Fibroblast of lung (primary cell): Measurements from ENCODE around the gene GRK5. TPM values are rescaled to one million over a fixed set of nuclear protein-coding genes. Genes with fewer than 3 reads are reported as not detected.

Experiments
- DNase-seq, 2 donors: peaks; one replicate each; pipeline versions ENCODE4 v3.0.0 to v3.0.0-alpha.2; 2010; ENCODE audit warnings: low read depth in 2 of 2
- H2AFZ ChIP-seq: 2 replicates; pipeline ENCODE4 v1.5.1; 2012; ENCODE audit warnings: low read length, control low read depth, inconsistent platforms
- H3K27ac ChIP-seq: 2 replicates; pipeline ENCODE4 v1.5.1; 2011; ENCODE audit warnings: low read length, control low read depth; ENCODE audit not compliant: insufficient read depth
- H3K27me3 ChIP-seq: 2 replicates; pipeline ENCODE4 v1.5.1; 2011; ENCODE audit warnings: mild to moderate bottlenecking, low read length; ENCODE audit not compliant: control insufficient read depth, insufficient read depth
- H3K36me3 ChIP-seq: 2 replicates; pipeline ENCODE4 v1.5.1; 2011; ENCODE audit warnings: low read length; ENCODE audit not compliant: control insufficient read depth, insufficient read depth
- H3K4me1 ChIP-seq: 2 replicates; pipeline ENCODE4 v1.5.1; 2011; ENCODE audit warnings: low read length; ENCODE audit not compliant: control insufficient read depth, insufficient read depth; ENCODE audit errors: extremely low read depth
- H3K4me2 ChIP-seq: 2 replicates; pipeline ENCODE4 v1.5.1; 2011; ENCODE audit warnings: low read length, control low read depth; ENCODE audit not compliant: insufficient read depth; ENCODE audit errors: extremely low read depth
- H3K4me3 ChIP-seq, 4 experiments: fragments of 200-600 bp in 1 of 4; sonication (generic) in 1 of 4; replicated peaks in 1 of 4; 2 replicates each; pipeline ENCODE4 v1.5.1; 2011 to 2016; ENCODE audit warnings: low read length in 4 of 4, low read depth in 3 of 4, mild to moderate bottlenecking in 3 of 4, control low read depth in 2 of 4, inconsistent platforms in 1 of 4, mixed read lengths in 1 of 4; ENCODE audit not compliant: insufficient read depth in 1 of 4; ENCODE audit errors: control extremely low read depth in 1 of 4
- H3K79me2 ChIP-seq: 2 replicates; pipeline ENCODE4 v1.5.1; 2012; ENCODE audit warnings: mild to moderate bottlenecking, low read length, inconsistent platforms; ENCODE audit not compliant: control insufficient read depth, insufficient read depth
- H3K9ac ChIP-seq: 2 replicates; pipeline ENCODE4 v1.5.1; 2011; ENCODE audit warnings: mild to moderate bottlenecking, low read length, control low read depth; ENCODE audit not compliant: insufficient read depth
- H3K9me3 ChIP-seq: 2 replicates; pipeline ENCODE4 v1.5.1; 2012; ENCODE audit warnings: low read depth, low read length; ENCODE audit not compliant: control insufficient read depth, insufficient read depth
- H4K20me1 ChIP-seq: 2 replicates; pipeline ENCODE4 v1.5.1; 2011; ENCODE audit warnings: low read length; ENCODE audit not compliant: control insufficient read depth, insufficient read depth; ENCODE audit errors: extremely low read depth
- EZH2 ChIP-seq: IDR thresholded peaks from 2 replicates; pipeline ENCODE4 v1.5.1; 2012; ENCODE audit warnings: low read length, control low read depth, mild to moderate bottlenecking; ENCODE audit errors: missing control alignments
- polyA plus RNA-seq, 2 donors: library from polyadenylated mRNA; depleted of rRNA in 1 of 2; stranded (reverse) in 1 of 2; unstranded in 1 of 2; fragments of >200 nt; gene quantifications; 2 replicates each; pipeline ENCODE4 v1.2.1, GENCODE V29; 2011 to 2012; ENCODE audit warnings: missing spikeins in 1 of 2
- total RNA-seq: library from RNA; depleted of rRNA; stranded (reverse); fragments of >200 nt; gene quantifications from 2 replicates; pipeline ENCODE4 v1.2.1, GENCODE V29; 2014
- TF ChIP-seq, protein P1 (sequence below), 2 donors: IDR thresholded peaks in 1 of 2; conservative IDR thresholded peaks in 1 of 2; 1 replicate in 1 of 2; 2 replicates in 1 of 2; pipeline ENCODE4 v1.5.1; 2011 to 2012; ENCODE audit warnings: low read length in 2 of 2, control low read depth in 1 of 2, inconsistent platforms in 1 of 2, low read depth in 1 of 2, mild to moderate bottlenecking in 1 of 2

Gene GRK5
- total and polyA plus RNA-seq, 2 donors (not counting 1 experiment from before 2014, with no cell fraction given): 24.1 to 90.3 TPM

DNA sequence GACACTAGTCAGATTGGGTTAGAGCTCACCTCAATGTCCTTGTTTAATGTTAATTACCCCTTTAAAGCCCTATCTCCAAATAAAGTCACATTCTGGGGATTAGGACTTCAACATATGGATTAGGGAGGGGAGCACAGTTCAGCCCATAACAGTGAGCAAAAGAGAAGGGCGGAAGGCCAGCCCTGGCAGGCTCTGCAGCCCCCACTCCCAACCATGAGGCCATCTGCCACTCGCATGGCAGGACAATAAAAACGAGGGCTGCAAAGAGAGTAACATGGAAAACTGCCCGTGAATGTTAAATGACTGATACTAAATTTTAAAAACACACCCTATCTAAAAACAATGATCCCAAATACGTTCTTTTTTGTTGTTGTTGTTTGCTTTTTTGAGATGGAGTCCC, 296.4 kb downstream of the GRK5 start:
- no peak overlapping the region for H3K4me2 ChIP-seq
- no peak for DNase-seq
- no peak overlapping the region for H2AFZ ChIP-seq
- no peaks in the 10 kb centered on the region for H3K79me2 ChIP-seq
- peaks cover 7% of the 10 kb centered on the region for H3K36me3 ChIP-seq
- no peak for TF ChIP-seq EZH2
- TF ChIP-seq, protein P1, sequence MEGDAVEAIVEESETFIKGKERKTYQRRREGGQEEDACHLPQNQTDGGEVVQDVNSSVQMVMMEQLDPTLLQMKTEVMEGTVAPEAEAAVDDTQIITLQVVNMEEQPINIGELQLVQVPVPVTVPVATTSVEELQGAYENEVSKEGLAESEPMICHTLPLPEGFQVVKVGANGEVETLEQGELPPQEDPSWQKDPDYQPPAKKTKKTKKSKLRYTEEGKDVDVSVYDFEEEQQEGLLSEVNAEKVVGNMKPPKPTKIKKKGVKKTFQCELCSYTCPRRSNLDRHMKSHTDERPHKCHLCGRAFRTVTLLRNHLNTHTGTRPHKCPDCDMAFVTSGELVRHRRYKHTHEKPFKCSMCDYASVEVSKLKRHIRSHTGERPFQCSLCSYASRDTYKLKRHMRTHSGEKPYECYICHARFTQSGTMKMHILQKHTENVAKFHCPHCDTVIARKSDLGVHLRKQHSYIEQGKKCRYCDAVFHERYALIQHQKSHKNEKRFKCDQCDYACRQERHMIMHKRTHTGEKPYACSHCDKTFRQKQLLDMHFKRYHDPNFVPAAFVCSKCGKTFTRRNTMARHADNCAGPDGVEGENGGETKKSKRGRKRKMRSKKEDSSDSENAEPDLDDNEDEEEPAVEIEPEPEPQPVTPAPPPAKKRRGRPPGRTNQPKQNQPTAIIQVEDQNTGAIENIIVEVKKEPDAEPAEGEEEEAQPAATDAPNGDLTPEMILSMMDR (conservative IDR thresholded peaks at IDR 0.05 in 1 of 2, IDR thresholded peaks at IDR 0.05 in 1 of 2; ENCODE audit: low read depth in 1 of 2, low read length in 2 of 2): no peak
- H3K9me3 ChIP-seq: no peaks in the 10 kb centered on the region
- no peak overlapping the region for H3K4me3 ChIP-seq
- no peaks in the 10 kb centered on the region for H3K27me3 ChIP-seq
- H4K20me1 ChIP-seq: no peaks in the 10 kb centered on the region
- H3K4me1 ChIP-seq: no peaks in the 10 kb centered on the region
- no peak overlapping the region for H3K27ac ChIP-seq
- H3K9ac ChIP-seq: no peak overlapping the region

DNA sequence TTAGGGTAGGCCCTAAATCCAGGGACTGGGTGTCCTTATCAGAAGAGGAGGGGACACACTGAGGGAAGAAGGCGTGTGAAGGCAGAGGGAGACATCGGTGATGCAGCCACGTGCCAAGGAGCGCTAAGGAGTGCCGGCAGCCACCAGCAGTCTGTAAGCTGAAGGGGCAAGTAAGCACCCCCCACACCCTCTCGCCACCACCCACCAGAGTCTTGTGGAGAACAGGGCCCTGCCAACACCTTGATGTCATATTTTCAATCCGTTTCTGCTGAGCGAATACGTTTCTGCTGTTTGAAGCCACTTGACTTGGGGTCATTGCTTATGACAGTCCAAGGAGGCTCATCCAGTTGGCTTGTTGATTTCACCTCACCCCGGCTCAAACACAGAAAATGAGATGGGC, 297.3 kb downstream of the GRK5 start:
- no peak overlapping the region for H3K27ac ChIP-seq
- H3K9me3 ChIP-seq: no peaks in the 10 kb centered on the region
- no peaks in the 10 kb centered on the region for H3K79me2 ChIP-seq
- peaks cover 4% of the 10 kb centered on the region for H3K36me3 ChIP-seq
- no peak overlapping the region for H3K4me3 ChIP-seq
- no peaks in the 10 kb centered on the region for H3K27me3 ChIP-seq
- TF ChIP-seq EZH2: no peak
- TF ChIP-seq, protein P1 (conservative IDR thresholded peaks at IDR 0.05 in 1 of 2, IDR thresholded peaks at IDR 0.05 in 1 of 2; ENCODE audit: low read depth in 1 of 2, low read length in 2 of 2): no peak
- H3K4me2 ChIP-seq: no peak overlapping the region
- H4K20me1 ChIP-seq: no peaks in the 10 kb centered on the region
- no peak for DNase-seq
- no peak overlapping the region for H3K9ac ChIP-seq
- H2AFZ ChIP-seq: no peak overlapping the region
- no peaks in the 10 kb centered on the region for H3K4me1 ChIP-seq

DNA sequence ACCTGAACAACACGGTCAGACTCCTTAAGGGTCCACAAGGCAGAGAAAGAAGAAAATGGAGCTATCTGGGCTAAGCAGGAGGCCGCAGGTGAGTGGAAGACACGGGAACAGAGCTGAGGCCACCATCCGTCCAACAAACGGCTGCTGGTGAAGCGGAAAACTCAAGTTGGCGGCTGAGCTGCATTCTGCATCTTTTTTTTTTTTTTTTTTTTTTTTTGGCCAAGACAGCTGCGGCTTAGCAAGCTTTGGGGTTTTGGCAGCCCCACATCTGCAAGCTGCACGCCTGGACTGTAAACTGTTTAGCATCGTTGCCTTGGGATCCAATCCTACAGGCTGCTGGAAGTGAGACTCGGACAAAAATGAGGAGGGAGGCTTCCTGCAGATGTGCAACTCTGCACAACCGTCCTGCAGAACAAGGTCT, 297.8 kb downstream of the GRK5 start:
- Histone ChIP-seq H3K4me2 (peak overlapping the region; percentile 25), H4K20me1 (no peaks in the 10 kb centered on the region), H3K79me2 (no peaks in the 10 kb centered on the region), H3K4me1 (no peaks in the 10 kb centered on the region), H3K27me3 (no peaks in the 10 kb centered on the region), H3K27ac (no peak overlapping the region), H3K36me3 (peaks cover 7% of the 10 kb centered on the region), H2AFZ (no peak overlapping the region), H3K9me3 (no peaks in the 10 kb centered on the region), H3K9ac (no peak overlapping the region), H3K4me3 (no peak overlapping the region)
- no peak for TF ChIP-seq EZH2
- TF ChIP-seq, protein P1 (conservative IDR thresholded peaks at IDR 0.05 in 1 of 2, IDR thresholded peaks at IDR 0.05 in 1 of 2; ENCODE audit: low read depth in 1 of 2, low read length in 2 of 2): no peak
- peak in 1 of 2 donors; percentile 80 for DNase-seq

Other genes with a start within 250 kb of the GRK5 start
- gene NANOS1, start 177.9 kb upstream of the GRK5 start, total RNA-seq: 1.0 and 1.2 TPM in 2 replicates
- gene NANOS1, start 177.9 kb upstream of the GRK5 start, polyA plus RNA-seq: 1.1 and 2.3 TPM in 2 replicates
- gene EIF3A, start 126.8 kb upstream of the GRK5 start, total RNA-seq: 112 TPM in 2 replicates
- 39.9 and 45.3 TPM in 2 replicates for gene EIF3A, start 126.8 kb upstream of the GRK5 start, polyA plus RNA-seq
- gene DENND10, start 103.5 kb upstream of the GRK5 start, total RNA-seq: 79.1 and 116 TPM in 2 replicates
- 92.4 and 125 TPM in 2 replicates for gene DENND10, start 103.5 kb upstream of the GRK5 start, polyA plus RNA-seq
- 17.7 TPM in 2 replicates for gene SFXN4, start 41.9 kb upstream of the GRK5 start, total RNA-seq
- gene SFXN4, start 41.9 kb upstream of the GRK5 start, polyA plus RNA-seq: 10.3 and 18.1 TPM in 2 replicates
- gene PRDX3, start 28.8 kb upstream of the GRK5 start, total RNA-seq: 144 and 287 TPM in 2 replicates
- 303 and 333 TPM in 2 replicates for gene PRDX3, start 28.8 kb upstream of the GRK5 start, polyA plus RNA-seq